ENCODE measurements around the gene PHLDA2.

Gene PHLDA2

DNA sequence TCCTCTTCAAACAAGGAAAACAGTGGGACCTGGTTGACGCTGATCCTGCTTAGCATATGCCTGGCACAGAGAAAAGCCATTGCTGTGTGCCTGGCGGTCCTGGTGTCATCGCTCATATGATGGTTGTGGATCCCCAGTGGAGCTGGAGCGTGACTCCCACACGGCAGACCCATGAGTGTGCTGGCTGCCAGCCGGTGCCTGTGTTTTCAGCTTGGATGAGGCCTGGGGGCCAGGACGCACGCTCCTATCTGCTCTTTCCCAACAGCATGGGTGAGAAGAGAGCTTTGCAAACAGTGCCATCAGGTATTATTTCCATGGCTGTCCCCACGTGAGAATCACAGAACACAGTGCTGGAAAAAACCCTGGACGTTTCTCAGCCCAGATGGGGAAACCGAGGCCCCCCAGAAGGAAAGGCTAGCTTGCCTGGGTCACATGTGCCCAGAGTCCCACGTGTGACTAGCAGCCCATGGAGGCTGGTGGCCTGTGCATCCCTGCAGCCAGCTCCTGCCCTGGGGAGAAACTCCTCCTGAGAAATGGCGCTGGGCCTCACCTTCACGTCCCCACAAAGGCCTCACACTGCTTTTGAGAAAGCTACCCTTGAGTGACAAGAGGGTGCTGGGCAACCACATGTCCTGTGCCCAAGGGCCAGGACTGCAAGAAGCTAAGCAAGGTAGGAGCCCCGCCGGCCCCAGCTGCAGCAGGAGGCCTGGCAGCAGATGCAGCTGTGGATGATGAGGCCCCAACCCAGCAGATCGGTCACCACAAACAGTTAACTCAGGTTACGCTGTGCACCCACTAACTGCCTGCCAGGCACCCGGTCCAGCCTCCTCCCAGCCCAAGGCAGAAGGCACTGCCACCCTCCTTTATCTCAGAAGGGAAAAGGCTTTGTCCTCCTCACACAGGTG is 47.9 kb downstream of the PHLDA2 start:
- no peak for DNase-seq

DNA sequence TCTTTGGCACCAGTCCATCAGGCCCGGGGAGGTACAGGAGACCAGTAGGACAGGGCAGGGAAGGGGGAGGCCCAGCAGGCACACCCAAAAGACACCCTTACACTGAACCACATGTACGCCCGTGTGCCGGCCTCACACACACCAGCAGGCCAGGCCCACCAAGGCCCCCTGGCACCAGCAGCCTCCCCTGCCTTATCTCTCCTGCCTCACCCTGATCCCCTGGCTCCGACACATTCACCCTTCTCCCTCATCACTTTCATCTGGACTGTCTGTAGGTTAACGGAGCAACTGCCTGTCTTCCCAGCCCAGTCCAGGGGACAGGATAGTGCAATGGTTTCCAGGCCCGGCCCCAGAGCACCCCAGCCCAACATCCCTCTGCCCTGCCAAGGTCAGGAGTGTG is 48.6 kb downstream of the PHLDA2 start:
- DNase-seq, result no peak

DNA sequence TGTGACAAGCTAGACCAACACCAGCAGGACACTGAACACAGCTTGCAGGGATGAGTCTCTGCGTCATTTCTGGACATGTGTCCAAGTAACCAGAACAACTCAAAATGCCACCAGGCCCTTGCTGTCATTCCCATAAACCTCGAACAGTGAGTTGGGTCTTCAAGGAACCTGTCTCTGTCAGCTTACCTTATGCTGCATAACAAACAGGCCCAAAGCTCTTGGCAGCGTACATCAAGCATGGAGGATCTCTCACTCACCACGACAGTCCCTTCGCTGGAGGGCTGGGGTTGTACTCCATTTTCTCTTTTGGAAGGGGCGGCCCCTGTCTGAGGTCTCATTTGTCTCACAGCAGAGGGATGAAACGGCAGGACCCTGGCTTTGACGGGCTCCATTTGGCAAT is 50.4 kb downstream of the PHLDA2 start:
- no peak for DNase-seq

Data from hematopoietic multipotent progenitor cell treated with erythropoietin and hydrocortisone succinate and interleukin-3 and kit ligand, for 6 days (in vitro differentiated cells).